H1 (cell line): ENCODE results near the gene COL4A4. TPM values are rescaled to one million over a fixed set of nuclear protein-coding genes. Genes with fewer than 3 reads are reported as not detected.

Experiments used
- CTCF ChIA-PET: fragments of 300-600 bp; sonication (Branson Sonifier 250); formaldehyde crosslinking; loops from one replicate; lab custom pipeline; 2021; ENCODE audit not compliant: partially characterized antibody; lab: Charles Lee
- POLR2A ChIA-PET: fragments of 300-600 bp; sonication (Branson Sonifier 250); formaldehyde crosslinking; loops from one replicate; lab custom pipeline; 2021; ENCODE audit warnings: inconsistent platforms; ENCODE audit not compliant: partially characterized antibody; lab: Charles Lee
- DNase-seq, 2 experiments: peaks; one replicate each; pipeline versions ENCODE4 v3.0.0 to v3.0.0-alpha.2; 2010 to 2022; ENCODE audit warnings: low spot score in 2 of 2, low read depth in 1 of 2, mixed read lengths in 1 of 2
- FAIRE-seq: peaks from 2 replicates; lab custom pipeline; 2011; peaks lifted over from hg19 to GRCh38; lab: Jason Lieb, UNC
- H2AFZ ChIP-seq: 2 replicates; pipeline ENCODE4 v1.8.1; 2012; ENCODE audit warnings: low read length, inconsistent platforms
- H2AK5ac ChIP-seq: 2 replicates; pipeline ENCODE4 v1.6.1; 2013; ENCODE audit warnings: low read depth, low read length
- H2BK120ac ChIP-seq: replicated peaks from 2 replicates; pipeline ENCODE3; 2013; ENCODE audit warnings: low read depth, low read length, inconsistent platforms
- H2BK12ac ChIP-seq: 2 replicates; pipeline ENCODE4 v1.6.1; 2013; ENCODE audit warnings: low read depth, low read length
- H2BK15ac ChIP-seq: 2 replicates; pipeline ENCODE4 v1.6.1; 2013; ENCODE audit warnings: low read length
- H2BK20ac ChIP-seq: 2 replicates; pipeline ENCODE4 v1.6.1; 2013; ENCODE audit warnings: low read length
- H2BK5ac ChIP-seq: 2 replicates; pipeline ENCODE4 v1.6.1; 2013; ENCODE audit warnings: low read depth, low read length
- H3K14ac ChIP-seq: 2 replicates; pipeline ENCODE4 v1.6.1; 2013; ENCODE audit warnings: inconsistent platforms; ENCODE audit not compliant: insufficient read length
- H3K18ac ChIP-seq: 2 replicates; pipeline ENCODE4 v1.6.1; 2013; ENCODE audit warnings: low read length; ENCODE audit errors: extremely low read depth
- H3K23ac ChIP-seq: 2 replicates; pipeline ENCODE4 v1.6.1; 2013; ENCODE audit warnings: inconsistent platforms; ENCODE audit not compliant: insufficient read length
- H3K23me2 ChIP-seq: 2 replicates; pipeline ENCODE4 v1.6.1; 2013; ENCODE audit warnings: low read depth, low read length
- H3K27ac ChIP-seq: 2 replicates; pipeline ENCODE4 v1.6.1; 2011; ENCODE audit warnings: low read depth, low read length, inconsistent platforms
- H3K27me3 ChIP-seq, 4 experiments: replicated peaks in 1 of 4; 1 replicate in 1 of 4; 2 replicates in 3 of 4; pipeline versions ENCODE4 v1.6.1 to v1.8.1; 2011 to 2013; ENCODE audit warnings: low read length in 3 of 4, mild to moderate bottlenecking in 3 of 4, inconsistent platforms in 2 of 4, mixed read lengths in 2 of 4, moderate library complexity in 1 of 4; ENCODE audit not compliant: control insufficient read depth in 3 of 4, insufficient read depth in 3 of 4; ENCODE audit errors: extremely low read depth in 1 of 4
- H3K36me3 ChIP-seq, 4 experiments: 2 replicates each; pipeline versions ENCODE4 v1.6.1 to v1.8.1; 2011 to 2013; ENCODE audit warnings: mild to moderate bottlenecking in 4 of 4, low read length in 3 of 4, moderate library complexity in 2 of 4, control low read depth in 1 of 4, inconsistent platforms in 1 of 4; ENCODE audit not compliant: insufficient read depth in 4 of 4, control insufficient read depth in 2 of 4
- H3K4ac ChIP-seq: replicated peaks from 2 replicates; pipeline ENCODE3; 2013; ENCODE audit warnings: low read length, low read depth, mixed read lengths, inconsistent platforms; ENCODE audit not compliant: insufficient read length
- H3K4me1 ChIP-seq, 4 experiments: replicated peaks in 1 of 4; 1 replicate in 1 of 4; 2 replicates in 3 of 4; pipeline versions ENCODE4 v1.6.1 to v1.8.1; 2011 to 2013; ENCODE audit warnings: low read length in 3 of 4, inconsistent platforms in 2 of 4, mixed read lengths in 1 of 4; ENCODE audit not compliant: insufficient read depth in 4 of 4, control insufficient read depth in 3 of 4
- H3K4me2 ChIP-seq, 2 experiments: 2 replicates each; pipeline versions ENCODE4 v1.6.1 to v1.8.1; 2011 to 2013; ENCODE audit warnings: low read depth in 2 of 2, low read length in 2 of 2, control low read depth in 1 of 2, inconsistent platforms in 1 of 2, mild to moderate bottlenecking in 1 of 2; ENCODE audit not compliant: insufficient read depth in 1 of 2
- H3K4me3 ChIP-seq, 4 experiments: fragments of 200-600, 300-600 bp in 1 of 4; sonication (generic), shearing (Covaris generic), sonication (Bioruptor Twin) in 1 of 4; 2 replicates each; pipeline versions ENCODE4 v1.5.1 to v1.8.1; 2011 to 2016; ENCODE audit warnings: low read length in 4 of 4, low read depth in 3 of 4, control low read depth in 2 of 4, inconsistent platforms in 2 of 4, mild to moderate bottlenecking in 2 of 4, mixed read lengths in 1 of 4, moderate library complexity in 1 of 4; ENCODE audit not compliant: insufficient read depth in 2 of 4; ENCODE audit errors: extremely low read depth in 1 of 4
- H3K56ac ChIP-seq: replicated peaks from 2 replicates; pipeline ENCODE3; 2013; ENCODE audit warnings: low read depth, mild to moderate bottlenecking, mixed read lengths, low read length, inconsistent platforms; ENCODE audit not compliant: insufficient read length
- H3K79me1 ChIP-seq: 2 replicates; pipeline ENCODE4 v1.6.1; 2013; ENCODE audit warnings: low read depth, low read length, control low read depth
- H3K79me2 ChIP-seq, 2 experiments: 2 replicates each; pipeline versions ENCODE4 v1.6.1 to v1.8.1; 2012 to 2013; ENCODE audit warnings: low read length in 2 of 2, mild to moderate bottlenecking in 2 of 2, inconsistent platforms in 1 of 2; ENCODE audit not compliant: insufficient read depth in 2 of 2, control insufficient read depth in 1 of 2
- H3K9ac ChIP-seq, 4 experiments: replicated peaks in 1 of 4; 1 replicate in 1 of 4; 2 replicates in 3 of 4; pipeline versions ENCODE4 v1.6.1 to v1.8.1; 2011 to 2013; ENCODE audit warnings: low read depth in 3 of 4, low read length in 3 of 4, control low read depth in 2 of 4, mild to moderate bottlenecking in 2 of 4, moderate library complexity in 2 of 4, inconsistent platforms in 1 of 4; ENCODE audit errors: extremely low read depth in 1 of 4
- H3K9me3 ChIP-seq, 2 experiments: 2 replicates each; pipeline versions ENCODE4 v1.6.1 to v1.8.1; 2012 to 2013; ENCODE audit warnings: mild to moderate bottlenecking in 2 of 2, moderate library complexity in 2 of 2, control low read depth in 1 of 2, inconsistent platforms in 1 of 2, low read depth in 1 of 2, low read length in 1 of 2, mixed read lengths in 1 of 2; ENCODE audit not compliant: insufficient read depth in 2 of 2
- H4K20me1 ChIP-seq, 2 experiments: replicated peaks in 1 of 2; 2 replicates each; pipeline versions ENCODE3 to v1.8.1; 2011 to 2013; ENCODE audit warnings: inconsistent platforms in 2 of 2, low read length in 2 of 2, mild to moderate bottlenecking in 1 of 2; ENCODE audit not compliant: insufficient read depth in 2 of 2, control insufficient read depth in 1 of 2
- H4K5ac ChIP-seq: 2 replicates; pipeline ENCODE4 v1.6.1; 2013; ENCODE audit warnings: low read length, low read depth, mixed read lengths, inconsistent platforms; ENCODE audit not compliant: insufficient read length
- H4K8ac ChIP-seq: 2 replicates; pipeline ENCODE4 v1.8.0; 2013; ENCODE audit warnings: mild to moderate bottlenecking, moderate library complexity, low read length, inconsistent platforms; ENCODE audit not compliant: insufficient read depth; ENCODE audit errors: extremely low read depth
- H4K91ac ChIP-seq: replicated peaks from 2 replicates; pipeline ENCODE3; 2013; ENCODE audit warnings: low read length, mixed read lengths, inconsistent platforms; ENCODE audit not compliant: insufficient read length
- BACH1 ChIP-seq: IDR thresholded peaks from 2 replicates; pipeline ENCODE4 v1.6.1; 2012; ENCODE audit warnings: low read length, improper control_type of control experiment
- KDM4A ChIP-seq: IDR thresholded peaks from one replicate; pipeline ENCODE4 v1.7.1; 2012; ENCODE audit warnings: low read depth, mild to moderate bottlenecking, moderate library complexity, low read length, inconsistent platforms; ENCODE audit not compliant: severe bottlenecking
- SIX5 ChIP-seq: IDR thresholded peaks from 2 replicates; pipeline ENCODE4 v1.6.1; 2011; ENCODE audit warnings: mild to moderate bottlenecking, low read depth, low read length
- WGBS, 2 experiments: shearing (Covaris generic) in 1 of 2; methylation state at CpG; one replicate each; pipeline versions ENCODE4 v1.1.6 to v1.1.7; 2013 to 2015; ENCODE audit warnings: low lambda C conversion rate in 2 of 2, mixed read lengths in 2 of 2, inconsistent platforms in 1 of 2, low coverage in 1 of 2, missing lambda C conversion rate in 1 of 2; ENCODE audit not compliant: insufficient replicate concordance in 2 of 2, insufficient coverage in 1 of 2, insufficient read length in 1 of 2; ENCODE audit errors: extremely low coverage in 1 of 2, missing lambda C conversion rate in 1 of 2; 5-methylcytosine and 5-hydroxymethylcytosine counted together
- polyA plus RNA-seq, 7 experiments: library from polyadenylated mRNA; depleted of rRNA in 3 of 7; stranded (reverse) in 5 of 7; unstranded in 2 of 7; fragments of >200 nt in 5 of 7; fragments of 200-250 nt in 2 of 7; gene quantifications; 1 replicate in 5 of 7; 2 replicates in 1 of 7; 4 replicates in 1 of 7; pipeline versions ENCODE4 v1.2.1 to v1.2.3, GENCODE V29; 2011 to 2013; ENCODE audit warnings: missing spikeins in 2 of 7, mixed read lengths in 2 of 7
- total RNA-seq: library from RNA; stranded (reverse); fragmentation: NEBNext Ultra II Directional; extraction: Animal tissue kit (Norgen Biotek cat#: 25700); gene quantifications from 2 replicates; pipeline ENCODE4 v1.2.1, GENCODE V29; 2021

The COL4A4 gene
- total and polyA plus RNA-seq, 2 of the 8 experiments (the other 6 are each of a cell fraction or from before 2014, with no cell fraction given): 0.33 to 1.7 TPM

DNA sequence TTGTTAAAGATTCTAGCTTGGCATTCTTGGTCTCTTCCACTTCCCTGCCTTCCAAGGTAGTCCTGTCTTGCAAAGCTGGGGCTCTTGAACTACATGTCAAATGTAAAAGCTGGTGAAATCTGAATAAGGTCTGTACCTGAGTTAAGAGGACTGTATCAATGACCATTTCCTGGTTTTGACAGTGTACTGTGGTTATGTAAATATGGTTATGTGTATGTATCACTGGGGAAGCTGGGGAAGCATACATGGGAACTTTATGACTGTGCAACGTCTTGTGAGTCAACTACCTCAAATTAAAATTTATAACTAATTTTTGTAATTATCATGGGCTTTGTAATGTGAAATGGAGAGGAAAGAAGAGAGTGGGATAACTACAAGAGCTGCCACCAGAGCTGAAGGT is 81.7 kb downstream of the COL4A4 start:
- H3K14ac ChIP-seq: no peak overlapping the region
- POLR2A ChIA-PET: no interaction called here
- DNase-seq (no peak), FAIRE-seq (no peak)
- no peaks in the 10 kb centered on the region for H4K20me1 ChIP-seq
- no peaks in the 10 kb centered on the region for H3K23me2 ChIP-seq
- H3K18ac ChIP-seq: no peak overlapping the region
- no peak overlapping the region for H2AFZ ChIP-seq
- CTCF ChIA-PET: interaction anchor here (0.8 kb wide), 1 partner anchor 49 kb away, joined by 3 read pairs; no protein-coding TSS in a partner anchor
- H3K4me3 ChIP-seq: no peak overlapping the region
- no peak overlapping the region for H3K4ac ChIP-seq
- H2BK5ac ChIP-seq: no peak overlapping the region
- TF ChIP-seq BACH1 (no peak), KDM4A (no peak), SIX5 (no peak)
- H3K4me1 ChIP-seq: no peaks in the 10 kb centered on the region
- 93% methylated on average over 1 of the region's 1 CpG; no CpG with 5 or more reads in 1 of the 2 experiments for WGBS, 2 experiments
- no peaks in the 10 kb centered on the region for H3K9me3 ChIP-seq
- no peaks in the 10 kb centered on the region for H3K36me3 ChIP-seq
- no peaks in the 10 kb centered on the region for H3K79me2 ChIP-seq
- no peaks in the 10 kb centered on the region for H3K27me3 ChIP-seq
- no peak overlapping the region for H4K91ac ChIP-seq
- H3K56ac ChIP-seq: no peak overlapping the region
- no peak overlapping the region for H3K4me2 ChIP-seq
- no peak overlapping the region for H2AK5ac ChIP-seq
- H2BK20ac ChIP-seq: no peak overlapping the region
- no peak overlapping the region for H3K23ac ChIP-seq
- no peak overlapping the region for H4K8ac ChIP-seq
- H2BK15ac ChIP-seq: no peak overlapping the region
- H3K27ac ChIP-seq: no peak overlapping the region
- H3K9ac ChIP-seq: no peak overlapping the region
- no peak overlapping the region for H2BK120ac ChIP-seq
- no peaks in the 10 kb centered on the region for H3K79me1 ChIP-seq
- no peak overlapping the region for H2BK12ac ChIP-seq
- no peak overlapping the region for H4K5ac ChIP-seq
